WTC11 (cell line): ENCODE measurements around the gene ELANE. TPM values are rescaled to one million over a fixed set of nuclear protein-coding genes. Genes with fewer than 3 reads are reported as not detected.

Source experiments
- ATAC-seq: fragments of 200-7000 bp; cut with Tn5 transposase; 2 replicates; pipeline ENCODE4 v1.10.0; 2021; ENCODE audit warnings: mild to moderate bottlenecking, moderate library complexity
- CTCF ChIA-PET: fragments of 300-600 bp; sonication (Branson Sonifier 250); formaldehyde crosslinking; loops from one replicate; lab custom pipeline; 2021; ENCODE audit warnings: antibody characterized with exemption; lab: Charles Lee
- POLR2A ChIA-PET: fragments of 350-600 bp; sonication (Branson Sonifier 250); formaldehyde crosslinking; loops from one replicate; lab custom pipeline; 2021; ENCODE audit warnings: antibody characterized with exemption; lab: Charles Lee
- DNase-seq: peaks from one replicate; pipeline ENCODE4 v3.0.0; 2021; ENCODE audit warnings: low spot score
- H3K27ac Mint-ChIP-seq: 2 replicates; pipeline ENCODE4 v1.8.0; 2021; ENCODE audit warnings: mixed read lengths
- H3K27me3 Mint-ChIP-seq: 2 replicates; pipeline ENCODE4 v1.8.0; 2021; ENCODE audit warnings: low read depth, mild to moderate bottlenecking, moderate library complexity, mixed read lengths
- H3K36me3 Mint-ChIP-seq: 2 replicates; pipeline ENCODE4 v1.8.0; 2021; ENCODE audit warnings: mixed read lengths
- H3K4me1 Mint-ChIP-seq: 2 replicates; pipeline ENCODE4 v1.8.0; 2022; ENCODE audit warnings: mixed read lengths
- H3K4me3 Mint-ChIP-seq: 2 replicates; pipeline ENCODE4 v1.8.0; 2021; ENCODE audit warnings: mild to moderate bottlenecking, moderate library complexity, mixed read lengths
- H3K9me3 Mint-ChIP-seq: 2 replicates; pipeline ENCODE4 v1.8.0; 2021; ENCODE audit warnings: mixed read lengths
- JUN ChIP-seq: sonication (generic); formaldehyde crosslinking; IDR thresholded peaks from 2 replicates; pipeline ENCODE4 v1.8.0; 2023; ENCODE audit warnings: mild to moderate bottlenecking, missing genetic modification reagents
- RELA ChIP-seq: sonication (generic); formaldehyde crosslinking; IDR thresholded peaks from 2 replicates; pipeline ENCODE4 v1.8.1; 2022; ENCODE audit warnings: missing genetic modification reagents, mild to moderate bottlenecking, borderline replicate concordance
- TEAD4 ChIP-seq: sonication (generic); formaldehyde crosslinking; IDR thresholded peaks from 2 replicates; pipeline ENCODE4 v1.8.0; 2022; ENCODE audit warnings: mild to moderate bottlenecking, missing genetic modification reagents
- ZNF671 ChIP-seq: fragments of 250-450 bp; sonication (Bioruptor Pico); IDR thresholded peaks from 2 replicates; pipeline ENCODE4 v1.8.0; 2021; ENCODE audit warnings: mild to moderate bottlenecking
- total RNA-seq: library from RNA; stranded (reverse); gene quantifications from 3 replicates; pipeline ENCODE4 v1.2.3, GENCODE V29; 2021
- TF ChIP-seq, protein P1 (sequence below): sonication (generic); formaldehyde crosslinking; IDR thresholded peaks from 2 replicates; pipeline ENCODE4 v1.8.0; 2022; ENCODE audit warnings: mild to moderate bottlenecking, missing genetic modification reagents
- TF ChIP-seq, protein P2 (sequence below): sonication (generic); formaldehyde crosslinking; IDR thresholded peaks from 2 replicates; pipeline ENCODE4 v1.8.0; 2022; ENCODE audit warnings: mild to moderate bottlenecking, missing genetic modification reagents
- TF ChIP-seq, protein P3 (sequence below): sonication (generic); formaldehyde crosslinking; IDR thresholded peaks from 2 replicates; pipeline ENCODE4 v1.8.0; 2023; ENCODE audit warnings: missing genetic modification reagents, mild to moderate bottlenecking, borderline replicate concordance
- TF ChIP-seq, protein P4 (sequence below): fragments of 250-450 bp; sonication (Bioruptor Pico); conservative IDR thresholded peaks from 2 replicates; pipeline ENCODE4 v1.9.0; 2021; ENCODE audit warnings: mild to moderate bottlenecking
- TF ChIP-seq, protein P5 (sequence below): fragments of 200-600 bp; IDR thresholded peaks from 2 replicates; pipeline ENCODE4 v1.8.0; 2022; ENCODE audit warnings: antibody characterized with exemption
- TF ChIP-seq, protein P6 (sequence below): fragments of 250-450 bp; sonication (Bioruptor Pico); IDR thresholded peaks from 2 replicates; pipeline ENCODE4 v1.9.0; 2021; ENCODE audit warnings: mild to moderate bottlenecking
- TF ChIP-seq, protein P7 (sequence below): fragments of 250-450 bp; sonication (Bioruptor Pico); IDR thresholded peaks from 2 replicates; pipeline ENCODE4 v2.1.2; 2022; ENCODE audit warnings: mild to moderate bottlenecking, moderate library complexity
- TF ChIP-seq, protein P8 (sequence below): sonication (generic); formaldehyde crosslinking; IDR thresholded peaks from 2 replicates; pipeline ENCODE4 v1.8.1; 2022; ENCODE audit warnings: mild to moderate bottlenecking, moderate library complexity, missing genetic modification reagents
- TF ChIP-seq, protein P9 (sequence below): sonication (generic); formaldehyde crosslinking; IDR thresholded peaks from 2 replicates; pipeline ENCODE4 v1.8.0; 2022; ENCODE audit warnings: missing genetic modification reagents

Gene ELANE
- total RNA-seq, 1 experiment from 2014 or later = not detected

DNA sequence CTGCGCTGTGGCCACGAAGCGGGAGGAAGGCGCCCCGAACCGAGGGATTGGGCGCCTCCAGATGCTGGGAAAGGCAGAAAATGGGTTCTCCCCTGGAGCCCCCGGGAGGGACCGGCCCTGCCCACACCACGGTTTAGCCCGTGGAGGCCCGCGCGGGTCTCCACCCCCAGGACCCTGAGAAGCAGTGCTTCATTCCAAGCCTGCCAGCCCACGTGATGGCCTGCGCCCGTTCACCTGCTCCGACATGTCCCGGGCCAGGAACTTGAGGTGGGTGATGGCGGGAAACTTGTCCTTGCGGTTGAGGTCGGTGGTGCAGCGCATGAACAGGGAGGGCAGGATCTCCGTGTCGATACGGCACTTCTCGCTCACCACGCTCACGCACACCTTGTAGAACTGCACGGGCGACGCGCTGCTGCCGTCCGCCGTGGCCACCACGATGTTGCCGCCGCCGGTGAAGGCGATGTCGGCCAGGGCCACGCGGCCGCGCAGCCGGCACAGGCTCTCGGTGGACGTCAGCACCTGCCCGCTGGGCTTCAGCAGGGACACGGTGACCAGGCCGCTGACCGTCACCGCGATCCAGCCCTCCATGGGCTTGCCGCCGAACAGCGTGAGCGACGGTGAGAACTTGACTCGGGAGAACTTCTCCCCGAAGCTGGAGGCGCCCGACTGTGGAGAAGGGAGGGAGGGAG is 33.6 kb downstream of the ELANE start:
- no peak for ATAC-seq
- H3K27me3 Mint-ChIP-seq = no peaks in the 10 kb centered on the region
- H3K4me3 Mint-ChIP-seq = no peak overlapping the region
- no peaks in the 10 kb centered on the region for H3K9me3 Mint-ChIP-seq
- no peak overlapping the region for H3K27ac Mint-ChIP-seq
- H3K4me1 Mint-ChIP-seq = no peaks in the 10 kb centered on the region
- TF ChIP-seq, protein P1, sequence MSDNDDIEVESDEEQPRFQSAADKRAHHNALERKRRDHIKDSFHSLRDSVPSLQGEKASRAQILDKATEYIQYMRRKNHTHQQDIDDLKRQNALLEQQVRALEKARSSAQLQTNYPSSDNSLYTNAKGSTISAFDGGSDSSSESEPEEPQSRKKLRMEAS (CRISPR knock-in tag) = no peak
- TF ChIP-seq RELA (CRISPR knock-in tag) = 0 out of 2 replicates have a peak, but pooled peaks have one; percentile 41
- no peak for TF ChIP-seq ZNF671
- DNase-seq = no peak
- peaks cover 18% of the 10 kb centered on the region for H3K36me3 Mint-ChIP-seq
- CTCF ChIA-PET = no interaction called here
- POLR2A ChIA-PET = no interaction called here

DNA sequence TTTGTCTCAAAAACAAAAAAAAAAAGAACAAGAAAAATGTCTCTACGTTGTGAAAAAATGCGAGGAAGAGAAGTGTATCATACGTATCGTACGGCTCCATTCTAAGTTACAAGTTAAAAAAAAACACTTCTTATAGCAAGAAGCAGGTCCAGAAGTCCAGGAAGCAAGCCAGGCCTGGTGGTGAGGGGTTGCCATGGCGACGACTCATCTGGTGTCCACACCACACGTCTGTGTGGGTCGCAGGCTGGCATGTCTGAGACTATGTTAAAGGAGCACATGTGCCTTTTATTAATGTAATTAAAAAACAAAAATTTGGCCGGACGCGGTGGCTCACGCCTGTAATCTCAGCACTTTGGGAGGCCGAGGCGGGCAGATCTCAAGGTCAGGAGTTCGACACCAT is 35.0 kb downstream of the ELANE start:
- peaks cover 4% of the 10 kb centered on the region for H3K36me3 Mint-ChIP-seq
- H3K27me3 Mint-ChIP-seq = no peaks in the 10 kb centered on the region
- no peak for DNase-seq
- ChIA-PET CTCF (no interaction called here), POLR2A (no interaction called here)
- H3K9me3 Mint-ChIP-seq = no peaks in the 10 kb centered on the region
- H3K4me1 Mint-ChIP-seq = no peaks in the 10 kb centered on the region
- no peak overlapping the region for H3K4me3 Mint-ChIP-seq
- no peak overlapping the region for H3K27ac Mint-ChIP-seq
- no peak for ATAC-seq
- TF ChIP-seq, protein P2, sequence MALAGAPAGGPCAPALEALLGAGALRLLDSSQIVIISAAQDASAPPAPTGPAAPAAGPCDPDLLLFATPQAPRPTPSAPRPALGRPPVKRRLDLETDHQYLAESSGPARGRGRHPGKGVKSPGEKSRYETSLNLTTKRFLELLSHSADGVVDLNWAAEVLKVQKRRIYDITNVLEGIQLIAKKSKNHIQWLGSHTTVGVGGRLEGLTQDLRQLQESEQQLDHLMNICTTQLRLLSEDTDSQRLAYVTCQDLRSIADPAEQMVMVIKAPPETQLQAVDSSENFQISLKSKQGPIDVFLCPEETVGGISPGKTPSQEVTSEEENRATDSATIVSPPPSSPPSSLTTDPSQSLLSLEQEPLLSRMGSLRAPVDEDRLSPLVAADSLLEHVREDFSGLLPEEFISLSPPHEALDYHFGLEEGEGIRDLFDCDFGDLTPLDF (CRISPR knock-in tag) = no peak
- TF ChIP-seq TEAD4 = no peak
- TF ChIP-seq, protein P3, sequence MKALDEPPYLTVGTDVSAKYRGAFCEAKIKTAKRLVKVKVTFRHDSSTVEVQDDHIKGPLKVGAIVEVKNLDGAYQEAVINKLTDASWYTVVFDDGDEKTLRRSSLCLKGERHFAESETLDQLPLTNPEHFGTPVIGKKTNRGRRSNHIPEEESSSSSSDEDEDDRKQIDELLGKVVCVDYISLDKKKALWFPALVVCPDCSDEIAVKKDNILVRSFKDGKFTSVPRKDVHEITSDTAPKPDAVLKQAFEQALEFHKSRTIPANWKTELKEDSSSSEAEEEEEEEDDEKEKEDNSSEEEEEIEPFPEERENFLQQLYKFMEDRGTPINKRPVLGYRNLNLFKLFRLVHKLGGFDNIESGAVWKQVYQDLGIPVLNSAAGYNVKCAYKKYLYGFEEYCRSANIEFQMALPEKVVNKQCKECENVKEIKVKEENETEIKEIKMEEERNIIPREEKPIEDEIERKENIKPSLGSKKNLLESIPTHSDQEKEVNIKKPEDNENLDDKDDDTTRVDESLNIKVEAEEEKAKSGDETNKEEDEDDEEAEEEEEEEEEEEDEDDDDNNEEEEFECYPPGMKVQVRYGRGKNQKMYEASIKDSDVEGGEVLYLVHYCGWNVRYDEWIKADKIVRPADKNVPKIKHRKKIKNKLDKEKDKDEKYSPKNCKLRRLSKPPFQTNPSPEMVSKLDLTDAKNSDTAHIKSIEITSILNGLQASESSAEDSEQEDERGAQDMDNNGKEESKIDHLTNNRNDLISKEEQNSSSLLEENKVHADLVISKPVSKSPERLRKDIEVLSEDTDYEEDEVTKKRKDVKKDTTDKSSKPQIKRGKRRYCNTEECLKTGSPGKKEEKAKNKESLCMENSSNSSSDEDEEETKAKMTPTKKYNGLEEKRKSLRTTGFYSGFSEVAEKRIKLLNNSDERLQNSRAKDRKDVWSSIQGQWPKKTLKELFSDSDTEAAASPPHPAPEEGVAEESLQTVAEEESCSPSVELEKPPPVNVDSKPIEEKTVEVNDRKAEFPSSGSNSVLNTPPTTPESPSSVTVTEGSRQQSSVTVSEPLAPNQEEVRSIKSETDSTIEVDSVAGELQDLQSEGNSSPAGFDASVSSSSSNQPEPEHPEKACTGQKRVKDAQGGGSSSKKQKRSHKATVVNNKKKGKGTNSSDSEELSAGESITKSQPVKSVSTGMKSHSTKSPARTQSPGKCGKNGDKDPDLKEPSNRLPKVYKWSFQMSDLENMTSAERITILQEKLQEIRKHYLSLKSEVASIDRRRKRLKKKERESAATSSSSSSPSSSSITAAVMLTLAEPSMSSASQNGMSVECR (CRISPR knock-in tag) = no peak
- TF ChIP-seq, protein P4, sequence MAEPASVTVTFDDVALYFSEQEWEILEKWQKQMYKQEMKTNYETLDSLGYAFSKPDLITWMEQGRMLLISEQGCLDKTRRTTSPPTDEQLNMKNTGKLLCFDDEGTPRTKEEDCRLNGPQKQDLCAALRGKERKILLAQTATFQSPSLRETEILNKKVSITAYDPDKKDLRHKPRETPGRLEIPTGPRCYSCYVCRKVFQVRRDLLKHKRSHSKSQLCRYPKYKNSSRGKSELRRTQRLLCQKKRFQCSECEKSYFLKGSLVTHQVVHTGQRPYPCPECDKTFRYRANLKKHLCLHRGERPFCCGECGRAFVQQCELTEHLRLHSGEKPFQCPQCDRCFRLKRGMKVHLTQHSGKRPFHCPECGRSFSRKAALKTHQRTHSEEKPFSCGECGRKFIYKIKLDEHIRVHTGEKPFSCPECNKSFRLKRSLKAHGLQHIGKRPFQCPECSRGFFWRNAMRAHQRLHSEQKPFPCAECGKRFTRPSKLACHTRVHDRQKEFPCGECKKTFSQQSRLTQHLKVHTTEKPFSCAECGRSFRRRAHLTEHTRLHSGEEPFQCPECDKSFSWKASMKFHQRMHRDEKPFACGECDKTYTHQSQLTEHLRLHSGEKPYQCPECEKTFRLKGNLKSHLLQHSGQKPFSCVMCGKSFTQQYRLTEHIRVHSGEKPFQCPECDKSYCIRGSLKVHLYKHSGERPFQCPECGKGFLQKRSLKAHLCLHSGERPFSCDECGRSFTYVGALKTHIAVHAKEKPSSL = no peak
- TF ChIP-seq, protein P5, sequence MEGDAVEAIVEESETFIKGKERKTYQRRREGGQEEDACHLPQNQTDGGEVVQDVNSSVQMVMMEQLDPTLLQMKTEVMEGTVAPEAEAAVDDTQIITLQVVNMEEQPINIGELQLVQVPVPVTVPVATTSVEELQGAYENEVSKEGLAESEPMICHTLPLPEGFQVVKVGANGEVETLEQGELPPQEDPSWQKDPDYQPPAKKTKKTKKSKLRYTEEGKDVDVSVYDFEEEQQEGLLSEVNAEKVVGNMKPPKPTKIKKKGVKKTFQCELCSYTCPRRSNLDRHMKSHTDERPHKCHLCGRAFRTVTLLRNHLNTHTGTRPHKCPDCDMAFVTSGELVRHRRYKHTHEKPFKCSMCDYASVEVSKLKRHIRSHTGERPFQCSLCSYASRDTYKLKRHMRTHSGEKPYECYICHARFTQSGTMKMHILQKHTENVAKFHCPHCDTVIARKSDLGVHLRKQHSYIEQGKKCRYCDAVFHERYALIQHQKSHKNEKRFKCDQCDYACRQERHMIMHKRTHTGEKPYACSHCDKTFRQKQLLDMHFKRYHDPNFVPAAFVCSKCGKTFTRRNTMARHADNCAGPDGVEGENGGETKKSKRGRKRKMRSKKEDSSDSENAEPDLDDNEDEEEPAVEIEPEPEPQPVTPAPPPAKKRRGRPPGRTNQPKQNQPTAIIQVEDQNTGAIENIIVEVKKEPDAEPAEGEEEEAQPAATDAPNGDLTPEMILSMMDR = no peak
- TF ChIP-seq, protein P6, sequence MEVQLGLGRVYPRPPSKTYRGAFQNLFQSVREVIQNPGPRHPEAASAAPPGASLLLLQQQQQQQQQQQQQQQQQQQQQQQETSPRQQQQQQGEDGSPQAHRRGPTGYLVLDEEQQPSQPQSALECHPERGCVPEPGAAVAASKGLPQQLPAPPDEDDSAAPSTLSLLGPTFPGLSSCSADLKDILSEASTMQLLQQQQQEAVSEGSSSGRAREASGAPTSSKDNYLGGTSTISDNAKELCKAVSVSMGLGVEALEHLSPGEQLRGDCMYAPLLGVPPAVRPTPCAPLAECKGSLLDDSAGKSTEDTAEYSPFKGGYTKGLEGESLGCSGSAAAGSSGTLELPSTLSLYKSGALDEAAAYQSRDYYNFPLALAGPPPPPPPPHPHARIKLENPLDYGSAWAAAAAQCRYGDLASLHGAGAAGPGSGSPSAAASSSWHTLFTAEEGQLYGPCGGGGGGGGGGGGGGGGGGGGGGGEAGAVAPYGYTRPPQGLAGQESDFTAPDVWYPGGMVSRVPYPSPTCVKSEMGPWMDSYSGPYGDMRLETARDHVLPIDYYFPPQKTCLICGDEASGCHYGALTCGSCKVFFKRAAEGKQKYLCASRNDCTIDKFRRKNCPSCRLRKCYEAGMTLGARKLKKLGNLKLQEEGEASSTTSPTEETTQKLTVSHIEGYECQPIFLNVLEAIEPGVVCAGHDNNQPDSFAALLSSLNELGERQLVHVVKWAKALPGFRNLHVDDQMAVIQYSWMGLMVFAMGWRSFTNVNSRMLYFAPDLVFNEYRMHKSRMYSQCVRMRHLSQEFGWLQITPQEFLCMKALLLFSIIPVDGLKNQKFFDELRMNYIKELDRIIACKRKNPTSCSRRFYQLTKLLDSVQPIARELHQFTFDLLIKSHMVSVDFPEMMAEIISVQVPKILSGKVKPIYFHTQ = no peak
- TF ChIP-seq, protein P7, sequence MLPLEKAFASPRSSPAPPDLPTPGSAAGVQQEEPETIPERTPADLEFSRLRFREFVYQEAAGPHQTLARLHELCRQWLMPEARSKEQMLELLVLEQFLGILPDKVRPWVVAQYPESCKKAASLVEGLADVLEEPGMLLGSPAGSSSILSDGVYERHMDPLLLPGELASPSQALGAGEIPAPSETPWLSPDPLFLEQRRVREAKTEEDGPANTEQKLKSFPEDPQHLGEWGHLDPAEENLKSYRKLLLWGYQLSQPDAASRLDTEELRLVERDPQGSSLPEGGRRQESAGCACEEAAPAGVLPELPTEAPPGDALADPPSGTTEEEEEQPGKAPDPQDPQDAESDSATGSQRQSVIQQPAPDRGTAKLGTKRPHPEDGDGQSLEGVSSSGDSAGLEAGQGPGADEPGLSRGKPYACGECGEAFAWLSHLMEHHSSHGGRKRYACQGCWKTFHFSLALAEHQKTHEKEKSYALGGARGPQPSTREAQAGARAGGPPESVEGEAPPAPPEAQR (CRISPR knock-in tag) = no peak
- TF ChIP-seq, protein P8, sequence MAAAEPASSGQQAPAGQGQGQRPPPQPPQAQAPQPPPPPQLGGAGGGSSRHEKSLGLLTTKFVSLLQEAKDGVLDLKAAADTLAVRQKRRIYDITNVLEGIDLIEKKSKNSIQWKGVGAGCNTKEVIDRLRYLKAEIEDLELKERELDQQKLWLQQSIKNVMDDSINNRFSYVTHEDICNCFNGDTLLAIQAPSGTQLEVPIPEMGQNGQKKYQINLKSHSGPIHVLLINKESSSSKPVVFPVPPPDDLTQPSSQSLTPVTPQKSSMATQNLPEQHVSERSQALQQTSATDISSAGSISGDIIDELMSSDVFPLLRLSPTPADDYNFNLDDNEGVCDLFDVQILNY (CRISPR knock-in tag) = no peak
- TF ChIP-seq JUN = no peak
- TF ChIP-seq, protein P9, sequence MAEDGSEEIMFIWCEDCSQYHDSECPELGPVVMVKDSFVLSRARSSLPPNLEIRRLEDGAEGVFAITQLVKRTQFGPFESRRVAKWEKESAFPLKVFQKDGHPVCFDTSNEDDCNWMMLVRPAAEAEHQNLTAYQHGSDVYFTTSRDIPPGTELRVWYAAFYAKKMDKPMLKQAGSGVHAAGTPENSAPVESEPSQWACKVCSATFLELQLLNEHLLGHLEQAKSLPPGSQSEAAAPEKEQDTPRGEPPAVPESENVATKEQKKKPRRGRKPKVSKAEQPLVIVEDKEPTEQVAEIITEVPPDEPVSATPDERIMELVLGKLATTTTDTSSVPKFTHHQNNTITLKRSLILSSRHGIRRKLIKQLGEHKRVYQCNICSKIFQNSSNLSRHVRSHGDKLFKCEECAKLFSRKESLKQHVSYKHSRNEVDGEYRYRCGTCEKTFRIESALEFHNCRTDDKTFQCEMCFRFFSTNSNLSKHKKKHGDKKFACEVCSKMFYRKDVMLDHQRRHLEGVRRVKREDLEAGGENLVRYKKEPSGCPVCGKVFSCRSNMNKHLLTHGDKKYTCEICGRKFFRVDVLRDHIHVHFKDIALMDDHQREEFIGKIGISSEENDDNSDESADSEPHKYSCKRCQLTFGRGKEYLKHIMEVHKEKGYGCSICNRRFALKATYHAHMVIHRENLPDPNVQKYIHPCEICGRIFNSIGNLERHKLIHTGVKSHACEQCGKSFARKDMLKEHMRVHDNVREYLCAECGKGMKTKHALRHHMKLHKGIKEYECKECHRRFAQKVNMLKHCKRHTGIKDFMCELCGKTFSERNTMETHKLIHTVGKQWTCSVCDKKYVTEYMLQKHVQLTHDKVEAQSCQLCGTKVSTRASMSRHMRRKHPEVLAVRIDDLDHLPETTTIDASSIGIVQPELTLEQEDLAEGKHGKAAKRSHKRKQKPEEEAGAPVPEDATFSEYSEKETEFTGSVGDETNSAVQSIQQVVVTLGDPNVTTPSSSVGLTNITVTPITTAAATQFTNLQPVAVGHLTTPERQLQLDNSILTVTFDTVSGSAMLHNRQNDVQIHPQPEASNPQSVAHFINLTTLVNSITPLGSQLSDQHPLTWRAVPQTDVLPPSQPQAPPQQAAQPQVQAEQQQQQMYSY = no peak
